ENCODE measurements around the gene PAX2.

The PAX2 gene

DNA sequence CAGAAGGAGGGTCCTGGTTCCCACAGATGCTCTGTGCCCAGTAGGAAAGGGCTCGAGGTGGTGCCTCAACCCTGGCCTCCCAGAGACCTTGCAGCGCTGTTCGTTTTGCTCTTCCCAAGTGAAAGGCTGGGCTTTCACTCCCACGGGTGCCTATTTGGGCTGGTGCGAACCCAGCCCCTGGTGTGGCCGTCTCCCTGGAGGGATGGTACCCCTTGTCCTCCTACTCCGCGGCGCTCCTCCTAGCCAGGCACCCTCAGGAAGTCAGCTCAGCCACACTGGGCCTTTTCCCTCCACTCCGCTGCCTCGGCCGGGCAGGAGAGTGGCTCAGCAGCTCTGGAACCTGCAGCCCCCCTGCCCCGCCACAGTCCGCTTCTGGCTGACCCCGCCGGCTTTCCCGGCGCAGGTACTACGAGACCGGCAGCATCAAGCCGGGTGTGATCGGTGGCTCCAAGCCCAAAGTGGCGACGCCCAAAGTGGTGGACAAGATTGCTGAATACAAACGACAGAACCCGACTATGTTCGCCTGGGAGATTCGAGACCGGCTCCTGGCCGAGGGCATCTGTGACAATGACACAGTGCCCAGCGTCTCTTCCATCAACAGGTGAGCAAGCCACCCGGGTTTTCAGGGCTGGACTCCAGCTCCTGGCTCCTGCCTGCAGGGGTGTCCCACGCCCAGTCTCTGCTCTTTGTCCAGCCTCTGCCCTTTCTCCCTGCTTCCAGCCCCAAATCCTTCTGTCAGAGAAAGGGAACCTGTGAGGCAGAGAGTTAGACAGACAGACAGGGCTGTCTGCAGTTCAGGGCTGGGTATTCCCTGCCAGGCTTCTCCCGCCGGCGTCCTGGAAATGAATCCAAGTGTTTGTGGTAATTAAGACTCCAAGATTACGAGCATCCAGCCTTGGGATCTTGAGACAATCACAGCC lies 5.2 kb downstream of the PAX2 start:
- Mint-ChIP-seq H3K4me3 (no peak overlapping the region), H3K36me3 (no peaks in the 10 kb centered on the region), H3K9me3 (no peaks in the 10 kb centered on the region), H3K27me3 (peaks cover 75% of the 10 kb centered on the region), H3K27ac (no peak overlapping the region), H3K4me1 (peaks cover 27% of the 10 kb centered on the region)
- no peak for ATAC-seq

GRCh38 chr10:100751211-100751933 lies 6.0 kb downstream of the PAX2 start:
- H3K27ac Mint-ChIP-seq: no peak overlapping the region
- peaks cover 23% of the 10 kb centered on the region for H3K4me1 Mint-ChIP-seq
- peaks cover 75% of the 10 kb centered on the region for H3K27me3 Mint-ChIP-seq
- no peak overlapping the region for H3K4me3 Mint-ChIP-seq
- no peak for ATAC-seq
- no peaks in the 10 kb centered on the region for H3K36me3 Mint-ChIP-seq
- H3K9me3 Mint-ChIP-seq: no peaks in the 10 kb centered on the region

DNA sequence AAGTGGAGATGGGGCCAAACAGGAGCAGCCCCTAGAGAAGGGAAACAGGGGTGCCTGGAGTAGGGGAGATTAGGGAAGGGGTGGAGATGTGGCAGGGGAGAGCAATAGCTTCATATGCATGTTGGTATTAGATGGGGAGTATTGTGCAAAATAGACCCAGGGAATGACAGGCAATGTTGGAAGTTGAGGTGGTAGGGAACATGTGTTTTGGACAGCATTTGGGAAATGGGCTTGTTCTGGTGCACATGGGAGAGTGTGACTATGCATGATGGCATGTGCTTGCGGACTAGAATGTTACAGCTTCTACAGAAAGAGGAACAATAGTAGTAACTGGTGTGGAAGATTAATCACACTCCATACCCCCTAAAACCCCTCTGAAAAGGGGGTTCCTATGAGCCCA lies 10.4 kb downstream of the PAX2 start:
- no peak for ATAC-seq
- H3K4me1 Mint-ChIP-seq: no peaks in the 10 kb centered on the region
- no peaks in the 10 kb centered on the region for H3K9me3 Mint-ChIP-seq
- no peaks in the 10 kb centered on the region for H3K36me3 Mint-ChIP-seq
- no peak overlapping the region for H3K27ac Mint-ChIP-seq
- H3K27me3 Mint-ChIP-seq: peaks cover 82% of the 10 kb centered on the region
- H3K4me3 Mint-ChIP-seq: no peak overlapping the region

- no peak for ATAC-seq
- Mint-ChIP-seq H3K4me3 (no peak overlapping the region), H3K27ac (no peak overlapping the region), H3K9me3 (no peaks in the 10 kb centered on the region), H3K4me1 (no peaks in the 10 kb centered on the region), H3K27me3 (peaks cover 74% of the 10 kb centered on the region), H3K36me3 (no peaks in the 10 kb centered on the region)
Observed at GRCh38 chr10:100759331-100759730, 13.9 kb downstream of the PAX2 start.

DNA sequence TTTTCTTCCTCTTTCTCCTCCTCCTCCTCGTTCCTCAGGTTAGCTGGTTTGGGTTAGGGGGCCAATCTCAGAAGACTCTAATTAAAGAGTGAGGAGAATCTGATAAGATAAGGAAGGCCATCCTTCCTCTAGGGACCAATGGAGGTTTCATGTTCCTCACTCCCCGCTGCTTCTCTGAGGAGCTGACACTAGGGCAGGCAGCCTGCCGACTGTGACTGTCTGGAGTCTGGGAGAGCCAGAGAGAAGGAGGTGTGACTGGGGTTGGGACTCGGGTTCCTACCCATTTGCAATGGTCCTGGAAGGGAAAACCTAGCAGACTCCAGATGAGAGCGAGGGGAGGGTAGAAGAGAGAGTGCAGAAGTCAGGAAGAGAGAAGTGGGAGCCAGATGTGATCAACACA lies 15.3 kb downstream of the PAX2 start:
- H3K4me1 Mint-ChIP-seq: no peaks in the 10 kb centered on the region
- no peak for ATAC-seq

GRCh38 chr10:100761191-100761590 lies 15.8 kb downstream of the PAX2 start:
- H3K4me1 Mint-ChIP-seq: no peaks in the 10 kb centered on the region
- H3K27ac Mint-ChIP-seq: no peak overlapping the region
- H3K4me3 Mint-ChIP-seq: no peak overlapping the region
- H3K27me3 Mint-ChIP-seq: peaks cover 71% of the 10 kb centered on the region
- ATAC-seq: no peak
- no peaks in the 10 kb centered on the region for H3K9me3 Mint-ChIP-seq
- no peaks in the 10 kb centered on the region for H3K36me3 Mint-ChIP-seq

More for the DNA sequence above, 15.3 kb downstream of the PAX2 start:
- H3K4me3 Mint-ChIP-seq: no peak overlapping the region
- no peak overlapping the region for H3K27ac Mint-ChIP-seq
- H3K36me3 Mint-ChIP-seq: no peaks in the 10 kb centered on the region
- peaks cover 71% of the 10 kb centered on the region for H3K27me3 Mint-ChIP-seq
- H3K9me3 Mint-ChIP-seq: no peaks in the 10 kb centered on the region

DNA sequence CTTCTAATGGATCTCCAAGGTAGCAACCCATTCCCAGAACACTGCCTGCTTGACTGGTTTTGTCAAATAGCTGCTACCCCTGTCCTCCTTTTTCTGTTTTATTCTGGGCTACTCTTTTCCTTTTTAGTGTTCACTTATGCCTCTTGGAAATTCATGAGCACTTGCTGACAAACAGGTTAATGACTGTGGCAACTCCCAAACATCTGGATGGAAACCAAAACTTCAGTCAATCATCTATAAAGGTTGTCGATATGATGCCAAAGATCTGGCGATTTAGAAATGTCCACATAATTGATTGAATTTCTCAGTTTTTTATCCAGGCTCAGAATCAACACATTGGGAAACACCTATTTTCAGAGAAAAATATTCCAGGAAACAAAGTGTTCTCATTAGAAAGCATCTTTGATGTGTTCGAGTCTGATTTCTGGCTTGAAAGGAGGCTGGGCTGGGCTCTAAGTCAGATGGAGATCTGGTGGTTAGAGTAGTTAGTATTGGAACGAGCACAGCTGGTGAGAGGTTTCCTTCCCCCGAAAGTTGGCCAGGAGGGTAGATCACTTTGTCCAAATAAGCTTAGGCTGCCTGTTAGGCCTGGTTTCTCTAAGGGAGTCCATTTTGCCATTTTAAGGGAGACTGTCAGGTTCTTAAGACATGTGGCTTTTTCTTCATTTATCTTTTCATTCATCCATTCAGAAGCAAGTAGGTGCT lies 17.8 kb downstream of the PAX2 start:
- H3K36me3 Mint-ChIP-seq: no peaks in the 10 kb centered on the region
- H3K4me1 Mint-ChIP-seq: no peaks in the 10 kb centered on the region
- H3K9me3 Mint-ChIP-seq: no peaks in the 10 kb centered on the region
- peaks cover 74% of the 10 kb centered on the region for H3K27me3 Mint-ChIP-seq
- ATAC-seq: no peak
- H3K27ac Mint-ChIP-seq: no peak overlapping the region
- no peak overlapping the region for H3K4me3 Mint-ChIP-seq

DNA sequence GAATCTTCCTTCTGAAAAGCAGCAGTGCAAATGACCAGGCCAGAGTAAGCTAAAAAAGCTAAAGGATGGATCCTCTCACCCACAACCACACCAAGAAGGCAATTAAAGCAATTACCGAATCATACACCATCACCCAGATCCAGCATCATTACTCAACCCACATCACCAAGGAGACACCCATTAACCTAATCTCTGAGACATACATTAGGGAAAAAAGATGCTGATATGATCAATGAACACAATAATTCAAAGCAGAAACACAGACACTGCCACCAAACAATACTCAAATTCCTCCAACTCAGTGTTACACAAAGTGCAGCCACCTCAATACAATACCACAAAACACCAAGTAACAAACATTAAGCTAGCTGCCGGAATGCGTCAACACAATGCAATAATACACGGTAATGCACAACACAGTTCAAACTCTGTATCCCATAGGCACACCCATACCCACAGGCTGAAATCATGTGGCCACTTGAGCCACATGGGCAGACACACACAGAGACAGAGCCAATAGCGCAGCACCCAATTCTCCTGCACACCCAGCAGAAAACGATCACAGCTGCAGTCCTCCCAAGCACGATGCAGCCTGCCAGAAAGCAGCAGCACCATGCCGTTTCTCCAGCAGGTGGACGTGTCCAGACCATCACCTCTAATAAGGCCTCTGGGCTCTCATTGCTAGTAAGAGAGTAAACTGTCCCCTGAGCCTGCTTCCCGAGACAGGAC lies 21.5 kb downstream of the PAX2 start:
- ATAC-seq: peak; percentile 31
- no peaks in the 10 kb centered on the region for H3K4me1 Mint-ChIP-seq

DNA sequence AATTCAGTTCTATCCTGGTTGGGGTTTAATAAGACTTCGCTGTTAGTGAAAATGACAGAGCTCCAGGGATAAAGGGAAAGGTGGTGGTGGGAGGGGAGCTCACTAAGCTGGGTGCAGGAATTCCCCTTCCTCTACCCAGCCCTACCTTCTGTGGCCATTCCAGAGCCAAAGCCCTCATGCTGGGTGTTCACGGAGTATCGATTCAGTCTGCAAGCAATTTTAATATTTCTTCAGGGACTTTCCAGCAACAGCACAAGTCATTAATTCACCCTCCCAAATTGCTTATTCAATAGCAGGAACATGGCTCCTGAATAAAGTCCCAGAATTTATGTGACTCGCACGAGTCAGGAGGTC lies 22.0 kb downstream of the PAX2 start:
- no peak overlapping the region for H3K4me3 Mint-ChIP-seq
- no peak for ATAC-seq
- no peaks in the 10 kb centered on the region for H3K36me3 Mint-ChIP-seq
- no peaks in the 10 kb centered on the region for H3K4me1 Mint-ChIP-seq
- peaks cover 35% of the 10 kb centered on the region for H3K27me3 Mint-ChIP-seq
- H3K27ac Mint-ChIP-seq: no peak overlapping the region
- no peaks in the 10 kb centered on the region for H3K9me3 Mint-ChIP-seq

More for the DNA sequence above, 21.5 kb downstream of the PAX2 start:
- Mint-ChIP-seq H3K4me3 (no peak overlapping the region), H3K36me3 (no peaks in the 10 kb centered on the region), H3K27me3 (peaks cover 39% of the 10 kb centered on the region), H3K9me3 (no peaks in the 10 kb centered on the region), H3K27ac (no peak overlapping the region)

DNA sequence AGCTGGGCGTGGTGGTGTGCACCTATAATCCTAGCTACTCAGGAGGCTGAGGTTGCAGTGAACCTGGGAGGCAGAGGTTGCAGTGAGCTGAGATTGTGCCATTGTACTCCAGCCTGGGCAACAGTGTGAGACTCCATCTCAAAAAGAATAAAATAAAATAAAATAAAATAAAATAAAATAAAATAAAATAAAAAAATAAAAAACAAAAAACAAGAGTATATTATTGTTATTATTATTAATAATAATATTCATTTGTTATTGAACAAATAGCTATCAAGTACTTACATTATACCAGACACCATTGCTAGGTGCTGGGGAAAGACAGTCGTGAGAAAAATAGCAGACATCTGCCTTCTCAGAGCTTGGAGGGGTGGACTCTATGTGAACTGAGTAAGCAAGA lies 24.1 kb downstream of the PAX2 start:
- no peaks in the 10 kb centered on the region for H3K9me3 Mint-ChIP-seq
- H3K4me3 Mint-ChIP-seq: no peak overlapping the region
- H3K36me3 Mint-ChIP-seq: no peaks in the 10 kb centered on the region
- no peak overlapping the region for H3K27ac Mint-ChIP-seq
- peaks cover 44% of the 10 kb centered on the region for H3K27me3 Mint-ChIP-seq
- ATAC-seq: no peak
- H3K4me1 Mint-ChIP-seq: no peaks in the 10 kb centered on the region

- no peaks in the 10 kb centered on the region for H3K9me3 Mint-ChIP-seq
- H3K27ac Mint-ChIP-seq: no peak overlapping the region
- no peak overlapping the region for H3K4me3 Mint-ChIP-seq
- H3K27me3 Mint-ChIP-seq: peaks cover 45% of the 10 kb centered on the region
- ATAC-seq: no peak
- H3K36me3 Mint-ChIP-seq: no peaks in the 10 kb centered on the region
- H3K4me1 Mint-ChIP-seq: no peaks in the 10 kb centered on the region
Observed at GRCh38 chr10:100773646-100774045, 28.3 kb downstream of the PAX2 start.

- Mint-ChIP-seq H3K27me3 (peaks cover 50% of the 10 kb centered on the region), H3K27ac (no peak overlapping the region), H3K36me3 (no peaks in the 10 kb centered on the region), H3K4me1 (no peaks in the 10 kb centered on the region), H3K4me3 (no peak overlapping the region), H3K9me3 (no peaks in the 10 kb centered on the region)
- no peak for ATAC-seq
Observed at GRCh38 chr10:100774223-100774622, 28.8 kb downstream of the PAX2 start.

GRCh38 chr10:100774876-100775275 lies 29.5 kb downstream of the PAX2 start:
- Mint-ChIP-seq H3K27ac (no peak overlapping the region), H3K27me3 (peaks cover 56% of the 10 kb centered on the region), H3K4me1 (no peaks in the 10 kb centered on the region), H3K4me3 (no peak overlapping the region), H3K36me3 (no peaks in the 10 kb centered on the region), H3K9me3 (peaks cover 3% of the 10 kb centered on the region)
- no peak for ATAC-seq

DNA sequence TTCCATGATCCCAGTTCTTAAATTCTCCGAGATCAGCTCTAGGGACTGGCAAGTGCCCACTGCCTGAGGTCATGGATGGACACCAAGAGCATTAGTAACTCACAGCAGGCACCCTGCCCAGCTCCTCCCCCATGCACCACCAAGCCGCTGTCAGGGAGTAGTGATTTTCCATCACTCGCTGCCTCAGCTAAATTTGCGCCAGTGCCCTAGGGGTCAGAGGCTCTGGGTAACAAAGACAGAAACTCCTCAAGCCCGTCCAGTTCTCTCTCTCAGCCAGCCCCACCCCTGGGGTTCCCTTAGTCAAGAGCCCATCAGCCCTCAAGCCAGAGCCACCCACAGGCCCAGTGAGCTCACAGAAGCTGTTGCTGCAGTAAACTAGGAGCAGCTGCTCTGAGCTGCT lies 30.0 kb downstream of the PAX2 start:
- H3K36me3 Mint-ChIP-seq: no peaks in the 10 kb centered on the region
- peaks cover 6% of the 10 kb centered on the region for H3K9me3 Mint-ChIP-seq
- no peaks in the 10 kb centered on the region for H3K4me1 Mint-ChIP-seq
- peaks cover 62% of the 10 kb centered on the region for H3K27me3 Mint-ChIP-seq
- no peak overlapping the region for H3K27ac Mint-ChIP-seq
- no peak overlapping the region for H3K4me3 Mint-ChIP-seq
- no peak for ATAC-seq

DNA sequence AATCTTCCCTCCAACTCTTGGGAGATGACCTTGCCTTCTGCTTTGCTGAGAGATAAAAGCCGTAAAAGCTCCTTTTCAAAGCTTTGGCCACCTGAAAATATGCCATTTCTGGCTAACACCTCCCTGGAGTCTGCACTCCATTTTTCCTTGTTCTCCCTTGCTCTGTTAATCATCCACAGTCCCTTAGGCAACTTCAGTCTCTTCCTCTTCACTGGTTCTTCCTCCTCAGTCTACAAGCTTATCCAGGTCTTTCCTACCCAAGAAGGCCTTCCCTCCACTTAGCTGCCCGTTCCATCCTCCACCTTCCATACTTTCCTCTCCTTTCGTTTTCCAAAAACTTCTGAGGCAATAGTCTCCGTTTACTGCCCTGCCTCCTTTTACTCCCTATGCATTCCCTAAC lies 30.5 kb downstream of the PAX2 start:
- Mint-ChIP-seq H3K27ac (no peak overlapping the region), H3K9me3 (peaks cover 6% of the 10 kb centered on the region), H3K4me3 (no peak overlapping the region), H3K27me3 (peaks cover 63% of the 10 kb centered on the region), H3K36me3 (no peaks in the 10 kb centered on the region), H3K4me1 (no peaks in the 10 kb centered on the region)
- no peak for ATAC-seq
